Measurements from ENCODE around the gene SLC66A2. TPM values are rescaled to one million over a fixed set of nuclear protein-coding genes. Genes with fewer than 3 reads are reported as not detected.

The SLC66A2 gene
- total RNA-seq, 2 donors from 2014 or later: 39.1 to 51.2 TPM

- H3K36me3 ChIP-seq: peaks cover 12% of the 10 kb centered on the region
- H3K4me1 ChIP-seq (ENCODE audit: control insufficient read depth in 1 of 2, low read depth in 2 of 2): no peaks in the 10 kb centered on the region
- TF ChIP-seq CTCF (IDR thresholded peaks at IDR 0.05): no peak
- H3K9me3 ChIP-seq: peaks cover 28% of the 10 kb centered on the region
- H3K27me3 ChIP-seq (replicated peaks; ENCODE audit: insufficient read depth): no peaks in the 10 kb centered on the region
- H3K27ac ChIP-seq: no peak overlapping the region
- no peak overlapping the region for H3K4me3 ChIP-seq
- ATAC-seq (ENCODE audit: insufficient number of reproducible peaks, low FRiP score, low read depth): no peak
- DNase-seq (ENCODE audit: low spot score): no peak
These were observed 18.5 kb downstream of the SLC66A2 start for GRCh38 chr18:79932907-79933306.

- Histone ChIP-seq H3K4me3 (no peak overlapping the region), H3K27ac (no peak overlapping the region), H3K36me3 (peaks cover 13% of the 10 kb centered on the region), H3K9me3 (peaks cover 28% of the 10 kb centered on the region), H3K27me3 (replicated peaks; ENCODE audit: insufficient read depth) (no peaks in the 10 kb centered on the region), H3K4me1 (ENCODE audit: control insufficient read depth in 1 of 2, low read depth in 2 of 2) (no peaks in the 10 kb centered on the region)
- DNase-seq (ENCODE audit: low spot score) (no peak), ATAC-seq (ENCODE audit: insufficient number of reproducible peaks, low FRiP score, low read depth) (no peak)
- TF ChIP-seq CTCF (IDR thresholded peaks at IDR 0.05): no peak
These were observed 20.0 kb downstream of the SLC66A2 start for GRCh38 chr18:79931475-79931874.

- TF ChIP-seq CTCF (IDR thresholded peaks at IDR 0.05): no peak
- Histone ChIP-seq H3K4me3 (no peak overlapping the region), H3K36me3 (peaks cover 10% of the 10 kb centered on the region), H3K4me1 (ENCODE audit: control insufficient read depth in 1 of 2, low read depth in 2 of 2) (peaks cover 0 to under 1% of the 10 kb centered on the region in 2 donors), H3K9me3 (peaks cover 28% of the 10 kb centered on the region), H3K27ac (no peak overlapping the region), H3K27me3 (replicated peaks; ENCODE audit: insufficient read depth) (no peaks in the 10 kb centered on the region)
- DNase-seq (ENCODE audit: low spot score) (no peak), ATAC-seq (ENCODE audit: insufficient number of reproducible peaks, low FRiP score, low read depth) (no peak)
These were observed 21.3 kb downstream of the SLC66A2 start for GRCh38 chr18:79930020-79930642.

GRCh38 chr18:79928563-79928960, 22.9 kb downstream of the SLC66A2 start:
- H3K9me3 ChIP-seq: peaks cover 28% of the 10 kb centered on the region
- H3K4me1 ChIP-seq (ENCODE audit: control insufficient read depth in 1 of 2, low read depth in 2 of 2): peaks cover 0 to 6% of the 10 kb centered on the region in 2 donors
- no peak for ATAC-seq (ENCODE audit: insufficient number of reproducible peaks, low FRiP score, low read depth)

More at GRCh38 chr18:79928563-79928960, 22.9 kb downstream of the SLC66A2 start:
- Histone ChIP-seq H3K4me3 (no peak overlapping the region), H3K36me3 (peaks cover 10% of the 10 kb centered on the region), H3K27ac (no peak overlapping the region), H3K27me3 (replicated peaks; ENCODE audit: insufficient read depth) (no peaks in the 10 kb centered on the region)
- no peak for TF ChIP-seq CTCF (IDR thresholded peaks at IDR 0.05)
- no peak for DNase-seq (ENCODE audit: low spot score)

Measured in thoracic aorta (tissue), 2 donors.